GM19328 (cell line): ENCODE data around the gene TUBA3D.
"Not testable (repeated sequence)": the region's sequence is repeated elsewhere in the genome, so short reads cannot be mapped to it uniquely, and the experiment has no call there.

ENCODE experiments used
- ATAC-seq: cut with Tn5 transposase; IDR thresholded peaks from one replicate; pipeline ENCODE4 v1.9.1; 2021; ENCODE audit warnings: mild to moderate bottlenecking, moderate library complexity; ENCODE audit not compliant: unreplicated experiment

Gene TUBA3D

GRCh38 chr2:131511969-131512870 lies 36.3 kb downstream of the TUBA3D start:
- ATAC-seq = not testable (repeated sequence)

GRCh38 chr2:131514408-131515166 lies 38.7 kb downstream of the TUBA3D start:
- ATAC-seq = peak; percentile 53

GRCh38 chr2:131515235-131515634 lies 39.3 kb downstream of the TUBA3D start:
- not testable (repeated sequence) for ATAC-seq

GRCh38 chr2:131516011-131516410 lies 40.1 kb downstream of the TUBA3D start:
- ATAC-seq = no peak

DNA sequence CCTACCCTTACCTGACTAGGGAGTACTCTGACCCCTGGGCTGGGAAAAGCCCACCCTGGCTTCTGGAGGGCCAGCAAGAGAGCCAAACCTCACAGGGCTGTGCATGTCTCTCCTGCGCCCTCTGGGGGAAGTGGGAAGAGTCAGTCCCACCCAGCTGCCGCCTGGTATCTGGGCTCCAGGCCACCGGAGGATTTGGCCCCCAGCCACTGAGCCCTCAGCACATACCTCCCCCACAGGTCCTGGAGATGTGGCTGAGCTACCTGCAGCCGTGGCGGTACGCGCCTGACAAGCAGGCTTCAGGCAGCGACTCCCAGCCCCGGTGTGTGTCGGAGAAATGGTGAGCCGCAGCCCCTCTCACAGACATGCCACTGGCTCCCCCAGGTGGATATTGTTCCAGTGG lies 40.7 kb downstream of the TUBA3D start:
- not testable (repeated sequence) for ATAC-seq

DNA sequence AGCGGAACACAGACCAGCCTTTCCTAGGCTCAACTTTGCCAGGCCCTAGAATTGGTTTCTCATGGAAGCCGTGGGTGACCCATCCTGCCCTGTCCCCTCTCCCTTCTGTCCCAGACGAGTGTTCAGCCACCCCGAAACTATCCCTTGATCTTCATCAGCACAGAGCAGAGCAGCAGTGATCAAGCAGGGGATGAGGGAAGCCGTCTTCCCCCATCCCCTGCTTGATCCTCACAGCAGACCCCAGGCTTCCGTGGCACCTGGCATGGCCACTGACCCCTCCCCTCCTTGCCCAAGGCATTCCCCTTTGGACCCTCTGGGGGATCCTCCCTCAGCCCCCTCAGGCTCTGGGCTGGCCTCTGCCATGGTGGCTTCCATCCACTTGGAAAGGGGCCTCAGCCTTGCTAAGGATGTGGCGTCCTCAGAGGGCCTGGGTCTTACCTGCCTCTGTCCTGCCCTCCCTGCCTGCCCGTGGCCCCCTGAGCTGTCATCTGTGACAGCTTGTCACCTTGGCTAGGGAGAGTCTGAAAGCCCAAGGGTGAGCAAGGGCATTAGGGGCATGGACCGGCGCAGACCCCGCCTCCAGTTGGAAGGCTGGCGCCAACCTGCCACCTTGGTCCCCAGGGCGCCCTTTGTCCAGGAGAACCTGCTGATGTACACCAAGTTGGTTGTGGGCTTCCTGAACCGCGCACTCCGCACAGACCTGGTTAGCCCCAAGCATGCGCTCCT lies 41.4 kb downstream of the TUBA3D start:
- no peak for ATAC-seq

DNA sequence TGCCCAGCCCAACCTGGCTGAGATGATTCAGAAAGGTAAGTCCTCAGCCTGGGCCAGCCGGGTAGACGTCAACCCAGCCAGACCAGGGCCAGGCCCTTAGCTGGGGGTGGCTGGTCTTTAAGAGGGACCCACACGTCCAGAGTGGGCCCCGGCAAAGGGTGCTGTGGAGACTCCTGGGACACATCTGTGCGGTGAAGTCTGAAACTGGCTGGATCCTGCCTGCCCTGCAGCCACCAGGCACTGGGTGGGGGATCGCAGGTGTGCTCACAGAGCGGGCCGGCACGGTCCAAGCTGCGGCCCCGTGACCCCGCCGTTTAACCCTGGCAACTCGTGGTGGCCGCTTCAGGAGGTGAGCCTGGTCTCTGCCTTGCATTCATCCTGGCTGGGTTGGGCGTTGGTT lies 41.9 kb downstream of the TUBA3D start:
- not testable (repeated sequence) for ATAC-seq

GRCh38 chr2:131518531-131518930 lies 42.6 kb downstream of the TUBA3D start:
- not testable (repeated sequence) for ATAC-seq

DNA sequence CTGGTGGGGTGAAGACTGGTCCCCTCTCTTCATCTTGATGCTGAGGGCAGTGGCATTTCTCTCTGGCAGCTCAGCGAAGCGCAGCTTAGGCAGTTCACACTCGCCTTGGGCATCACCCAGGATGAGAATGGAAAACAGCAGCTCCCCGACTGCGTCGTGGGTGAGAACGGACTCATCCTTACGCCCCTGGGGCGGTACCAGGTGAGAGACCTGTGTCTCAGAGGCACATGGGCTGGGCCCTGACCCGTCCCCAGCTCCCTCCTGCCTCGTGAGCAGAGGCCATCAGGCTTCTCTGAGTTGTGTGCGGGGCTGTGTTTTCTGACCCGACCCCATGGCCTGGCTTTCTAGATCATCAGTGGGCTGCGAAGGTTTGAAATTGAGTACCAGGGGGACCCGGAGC lies 43.5 kb downstream of the TUBA3D start:
- no peak for ATAC-seq

- not testable (repeated sequence) for ATAC-seq
Measured at GRCh38 chr2:131519871-131520470, 44.1 kb downstream of the TUBA3D start.

- no peak for ATAC-seq
Measured at GRCh38 chr2:131520526-131520925, 44.6 kb downstream of the TUBA3D start.

DNA sequence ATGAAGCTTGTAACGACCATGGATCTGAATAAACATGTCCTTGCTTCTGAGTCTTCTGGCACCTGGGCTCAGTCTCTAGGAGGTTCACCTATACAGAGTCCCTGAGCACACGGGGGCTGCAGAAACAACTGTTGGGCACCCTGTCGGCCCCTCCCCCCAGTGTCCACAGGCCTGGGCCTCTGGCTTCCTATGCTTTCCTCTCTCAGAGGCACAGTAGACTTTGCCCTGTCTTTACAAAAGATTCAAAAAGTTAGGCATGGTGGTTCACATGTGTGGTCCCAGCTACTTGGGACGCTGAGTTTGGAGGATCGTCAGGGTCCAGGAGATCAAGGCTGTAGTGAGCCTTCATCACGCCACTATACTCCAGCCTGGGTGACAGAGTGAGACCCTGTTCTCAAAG lies 45.6 kb downstream of the TUBA3D start:
- not testable (repeated sequence) for ATAC-seq

DNA sequence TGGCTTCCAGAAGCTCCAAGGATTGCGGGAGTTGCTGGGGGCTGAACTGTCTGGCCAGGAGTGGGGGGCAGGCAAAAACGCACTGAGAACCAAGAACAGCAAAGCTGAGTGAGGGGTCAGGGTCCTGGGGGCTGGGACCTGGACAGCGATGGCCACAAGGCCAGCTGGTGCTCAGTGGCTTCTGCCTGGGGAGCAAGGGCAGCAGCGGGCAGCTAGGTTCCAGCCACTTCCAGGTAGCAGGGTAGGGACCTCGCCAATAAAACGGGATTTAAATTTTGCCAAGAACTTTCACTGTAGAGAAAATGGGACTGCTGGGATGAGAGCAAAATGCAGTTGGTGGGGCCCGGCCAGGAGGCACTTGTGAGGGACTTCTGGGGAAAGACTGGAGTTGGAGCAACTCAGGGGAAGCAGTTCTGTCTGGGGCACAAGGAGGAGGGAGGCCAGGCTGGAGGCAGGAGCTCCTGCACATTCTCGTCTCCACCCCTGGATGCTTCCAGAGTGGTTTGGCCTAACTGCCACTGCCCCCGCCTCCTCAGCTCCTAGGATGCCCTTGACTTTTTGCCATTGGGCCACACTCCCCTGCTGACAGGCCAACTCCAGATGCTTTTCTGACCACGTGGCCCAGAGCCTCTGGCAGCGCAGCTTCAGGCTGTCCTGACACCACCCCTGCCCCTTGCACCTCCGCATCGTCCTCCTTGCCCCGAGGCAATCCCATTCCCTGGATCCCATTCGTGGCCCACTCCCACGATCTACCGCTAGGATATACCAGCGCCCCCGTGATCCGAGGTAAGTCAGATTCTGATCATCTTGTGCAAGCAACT lies 46.3 kb downstream of the TUBA3D start:
- no peak for ATAC-seq

DNA sequence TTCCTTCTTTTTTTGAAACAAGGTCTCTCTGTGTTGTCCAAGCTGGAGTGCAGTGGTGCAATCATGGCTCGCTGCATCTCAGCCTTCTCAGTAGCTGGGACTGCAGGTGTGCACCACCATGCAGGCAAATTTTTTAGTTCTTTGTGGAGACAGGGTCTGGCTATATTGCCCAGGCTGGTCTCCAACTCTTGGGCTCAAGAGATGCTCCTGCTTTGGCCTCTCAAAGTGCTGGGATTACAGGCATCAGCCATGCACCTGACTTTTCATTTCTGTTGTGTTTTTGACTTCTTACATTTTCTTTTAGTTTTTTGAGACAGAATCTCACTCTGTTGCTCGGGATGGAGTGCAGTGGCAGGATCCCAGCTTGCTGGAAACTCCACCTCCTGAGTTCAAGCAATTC lies 49.3 kb downstream of the TUBA3D start:
- ATAC-seq = not testable (repeated sequence)

DNA sequence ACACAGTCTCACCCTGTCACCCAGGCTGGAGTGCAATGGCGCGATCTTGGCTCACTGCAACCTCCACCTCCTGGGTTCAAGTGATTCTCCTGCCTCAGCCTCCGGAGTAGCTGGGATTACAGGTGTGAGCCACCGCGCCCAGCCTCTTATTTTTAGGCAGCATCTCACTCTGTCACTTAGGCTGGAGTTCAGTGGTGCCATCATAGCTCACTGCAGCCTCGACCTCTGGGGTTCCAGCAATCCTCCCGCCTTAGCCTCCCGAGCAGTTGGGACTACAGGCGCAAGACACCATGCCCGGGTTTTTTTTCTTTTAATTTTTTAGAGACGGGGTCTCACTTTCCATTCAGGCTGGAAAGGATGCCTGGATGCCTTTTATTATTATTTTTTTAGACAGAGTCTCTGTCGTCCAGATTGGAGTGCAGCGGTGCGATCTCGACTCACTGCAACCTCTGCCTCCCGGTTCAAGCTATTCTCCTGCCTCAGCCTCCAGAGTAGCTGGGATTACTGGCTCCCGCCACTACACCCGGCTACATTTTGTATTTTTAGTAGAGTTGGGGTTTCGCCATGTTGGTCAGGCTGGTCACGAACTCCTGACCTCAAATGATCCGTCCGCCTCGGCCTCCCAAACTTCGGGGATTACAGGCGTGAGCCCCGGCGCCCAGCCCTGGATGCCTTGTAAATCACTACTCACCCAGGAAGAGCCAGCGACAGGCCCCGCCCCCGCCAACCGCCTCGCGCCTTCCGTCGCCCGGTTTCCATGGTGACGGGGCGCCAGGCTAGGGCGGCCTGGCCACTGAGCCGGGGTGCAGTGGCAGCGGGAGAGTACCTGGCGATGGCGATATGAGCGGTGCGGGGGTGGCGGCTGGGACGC lies 51.4 kb downstream of the TUBA3D start, which contains the start of gene CCDC74A:
Gene CCDC74A (plus strand): TSS at position 758 of the 871 bp plus-strand sequence. CDS start 83 bp downstream, at position 841.
- ATAC-seq = peak; percentile 87

- ATAC-seq = peak; percentile 53
Measured at GRCh38 chr2:131528981-131529863, 53.3 kb downstream of the TUBA3D start.

DNA sequence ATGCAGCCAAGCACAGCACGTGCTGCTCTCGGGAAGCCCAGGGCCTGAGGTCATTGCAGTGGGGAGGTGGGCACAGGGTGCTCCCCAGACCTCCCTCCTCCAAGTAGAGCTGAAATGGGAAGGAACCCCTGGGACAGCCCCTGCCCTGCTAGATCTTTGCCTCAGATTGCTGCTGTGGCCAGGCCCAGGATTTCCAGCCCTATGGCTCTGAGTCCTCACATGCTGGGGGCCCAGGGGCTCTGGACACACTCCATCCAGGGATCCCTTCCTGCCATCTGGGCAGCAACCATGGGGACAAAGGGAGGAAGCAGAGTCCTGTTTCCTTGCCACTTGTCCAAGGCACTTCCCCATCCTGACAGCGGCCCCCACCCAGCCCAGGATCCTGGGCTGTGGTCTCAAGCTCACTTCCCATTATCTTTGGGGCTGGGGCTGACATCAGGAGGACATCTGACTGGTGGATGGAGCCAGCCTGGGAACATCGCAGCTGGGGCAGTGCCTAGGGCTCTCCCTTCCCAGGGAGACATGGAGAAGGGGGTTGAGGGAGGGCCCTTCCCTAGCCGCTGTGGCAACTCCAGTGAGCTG lies 54.0 kb downstream of the TUBA3D start:
- not testable (repeated sequence) for ATAC-seq
